H1 (cell line): ENCODE results near the gene SRRT. TPM values are rescaled to one million over a fixed set of nuclear protein-coding genes. Genes with fewer than 3 reads are reported as not detected.
A peak's percentile ranks its signal among the peaks of the same experiment; 100 is the strongest.

ENCODE experiments used
- CTCF ChIA-PET: fragments of 300-600 bp; sonication (Branson Sonifier 250); formaldehyde crosslinking; loops from one replicate; lab custom pipeline; 2021; ENCODE audit not compliant: partially characterized antibody; lab: Charles Lee
- POLR2A ChIA-PET: fragments of 300-600 bp; sonication (Branson Sonifier 250); formaldehyde crosslinking; loops from one replicate; lab custom pipeline; 2021; ENCODE audit warnings: inconsistent platforms; ENCODE audit not compliant: partially characterized antibody; lab: Charles Lee
- DNase-seq, 2 experiments: peaks; one replicate each; pipeline versions ENCODE4 v3.0.0 to v3.0.0-alpha.2; 2010 to 2022; ENCODE audit warnings: low spot score in 2 of 2, low read depth in 1 of 2, mixed read lengths in 1 of 2
- FAIRE-seq: peaks from 2 replicates; lab custom pipeline; 2011; peaks lifted over from hg19 to GRCh38; lab: Jason Lieb, UNC
- H2AFZ ChIP-seq: 2 replicates; pipeline ENCODE4 v1.8.1; 2012; ENCODE audit warnings: low read length, inconsistent platforms
- H2AK5ac ChIP-seq: 2 replicates; pipeline ENCODE4 v1.6.1; 2013; ENCODE audit warnings: low read depth, low read length
- H2BK120ac ChIP-seq: replicated peaks from 2 replicates; pipeline ENCODE3; 2013; ENCODE audit warnings: low read depth, low read length, inconsistent platforms
- H2BK12ac ChIP-seq: 2 replicates; pipeline ENCODE4 v1.6.1; 2013; ENCODE audit warnings: low read depth, low read length
- H2BK15ac ChIP-seq: 2 replicates; pipeline ENCODE4 v1.6.1; 2013; ENCODE audit warnings: low read length
- H2BK20ac ChIP-seq: 2 replicates; pipeline ENCODE4 v1.6.1; 2013; ENCODE audit warnings: low read length
- H2BK5ac ChIP-seq: 2 replicates; pipeline ENCODE4 v1.6.1; 2013; ENCODE audit warnings: low read depth, low read length
- H3K14ac ChIP-seq: 2 replicates; pipeline ENCODE4 v1.6.1; 2013; ENCODE audit warnings: inconsistent platforms; ENCODE audit not compliant: insufficient read length
- H3K18ac ChIP-seq: 2 replicates; pipeline ENCODE4 v1.6.1; 2013; ENCODE audit warnings: low read length; ENCODE audit errors: extremely low read depth
- H3K23ac ChIP-seq: 2 replicates; pipeline ENCODE4 v1.6.1; 2013; ENCODE audit warnings: inconsistent platforms; ENCODE audit not compliant: insufficient read length
- H3K23me2 ChIP-seq: 2 replicates; pipeline ENCODE4 v1.6.1; 2013; ENCODE audit warnings: low read depth, low read length
- H3K27ac ChIP-seq: 2 replicates; pipeline ENCODE4 v1.6.1; 2011; ENCODE audit warnings: low read depth, low read length, inconsistent platforms
- H3K27me3 ChIP-seq, 4 experiments: replicated peaks in 1 of 4; 1 replicate in 1 of 4; 2 replicates in 3 of 4; pipeline versions ENCODE4 v1.6.1 to v1.8.1; 2011 to 2013; ENCODE audit warnings: low read length in 3 of 4, mild to moderate bottlenecking in 3 of 4, inconsistent platforms in 2 of 4, mixed read lengths in 2 of 4, moderate library complexity in 1 of 4; ENCODE audit not compliant: control insufficient read depth in 3 of 4, insufficient read depth in 3 of 4; ENCODE audit errors: extremely low read depth in 1 of 4
- H3K36me3 ChIP-seq, 4 experiments: 2 replicates each; pipeline versions ENCODE4 v1.6.1 to v1.8.1; 2011 to 2013; ENCODE audit warnings: mild to moderate bottlenecking in 4 of 4, low read length in 3 of 4, moderate library complexity in 2 of 4, control low read depth in 1 of 4, inconsistent platforms in 1 of 4; ENCODE audit not compliant: insufficient read depth in 4 of 4, control insufficient read depth in 2 of 4
- H3K4ac ChIP-seq: replicated peaks from 2 replicates; pipeline ENCODE3; 2013; ENCODE audit warnings: low read length, low read depth, mixed read lengths, inconsistent platforms; ENCODE audit not compliant: insufficient read length
- H3K4me1 ChIP-seq, 4 experiments: replicated peaks in 1 of 4; 1 replicate in 1 of 4; 2 replicates in 3 of 4; pipeline versions ENCODE4 v1.6.1 to v1.8.1; 2011 to 2013; ENCODE audit warnings: low read length in 3 of 4, inconsistent platforms in 2 of 4, mixed read lengths in 1 of 4; ENCODE audit not compliant: insufficient read depth in 4 of 4, control insufficient read depth in 3 of 4
- H3K4me2 ChIP-seq, 2 experiments: 2 replicates each; pipeline versions ENCODE4 v1.6.1 to v1.8.1; 2011 to 2013; ENCODE audit warnings: low read depth in 2 of 2, low read length in 2 of 2, control low read depth in 1 of 2, inconsistent platforms in 1 of 2, mild to moderate bottlenecking in 1 of 2; ENCODE audit not compliant: insufficient read depth in 1 of 2
- H3K4me3 ChIP-seq, 4 experiments: fragments of 200-600, 300-600 bp in 1 of 4; sonication (generic), shearing (Covaris generic), sonication (Bioruptor Twin) in 1 of 4; 2 replicates each; pipeline versions ENCODE4 v1.5.1 to v1.8.1; 2011 to 2016; ENCODE audit warnings: low read length in 4 of 4, low read depth in 3 of 4, control low read depth in 2 of 4, inconsistent platforms in 2 of 4, mild to moderate bottlenecking in 2 of 4, mixed read lengths in 1 of 4, moderate library complexity in 1 of 4; ENCODE audit not compliant: insufficient read depth in 2 of 4; ENCODE audit errors: extremely low read depth in 1 of 4
- H3K56ac ChIP-seq: replicated peaks from 2 replicates; pipeline ENCODE3; 2013; ENCODE audit warnings: low read depth, mild to moderate bottlenecking, mixed read lengths, low read length, inconsistent platforms; ENCODE audit not compliant: insufficient read length
- H3K79me1 ChIP-seq: 2 replicates; pipeline ENCODE4 v1.6.1; 2013; ENCODE audit warnings: low read depth, low read length, control low read depth
- H3K79me2 ChIP-seq, 2 experiments: 2 replicates each; pipeline versions ENCODE4 v1.6.1 to v1.8.1; 2012 to 2013; ENCODE audit warnings: low read length in 2 of 2, mild to moderate bottlenecking in 2 of 2, inconsistent platforms in 1 of 2; ENCODE audit not compliant: insufficient read depth in 2 of 2, control insufficient read depth in 1 of 2
- H3K9ac ChIP-seq, 4 experiments: replicated peaks in 1 of 4; 1 replicate in 1 of 4; 2 replicates in 3 of 4; pipeline versions ENCODE4 v1.6.1 to v1.8.1; 2011 to 2013; ENCODE audit warnings: low read depth in 3 of 4, low read length in 3 of 4, control low read depth in 2 of 4, mild to moderate bottlenecking in 2 of 4, moderate library complexity in 2 of 4, inconsistent platforms in 1 of 4; ENCODE audit errors: extremely low read depth in 1 of 4
- H3K9me3 ChIP-seq, 2 experiments: 2 replicates each; pipeline versions ENCODE4 v1.6.1 to v1.8.1; 2012 to 2013; ENCODE audit warnings: mild to moderate bottlenecking in 2 of 2, moderate library complexity in 2 of 2, control low read depth in 1 of 2, inconsistent platforms in 1 of 2, low read depth in 1 of 2, low read length in 1 of 2, mixed read lengths in 1 of 2; ENCODE audit not compliant: insufficient read depth in 2 of 2
- H4K20me1 ChIP-seq, 2 experiments: replicated peaks in 1 of 2; 2 replicates each; pipeline versions ENCODE3 to v1.8.1; 2011 to 2013; ENCODE audit warnings: inconsistent platforms in 2 of 2, low read length in 2 of 2, mild to moderate bottlenecking in 1 of 2; ENCODE audit not compliant: insufficient read depth in 2 of 2, control insufficient read depth in 1 of 2
- H4K5ac ChIP-seq: 2 replicates; pipeline ENCODE4 v1.6.1; 2013; ENCODE audit warnings: low read length, low read depth, mixed read lengths, inconsistent platforms; ENCODE audit not compliant: insufficient read length
- H4K8ac ChIP-seq: 2 replicates; pipeline ENCODE4 v1.8.0; 2013; ENCODE audit warnings: mild to moderate bottlenecking, moderate library complexity, low read length, inconsistent platforms; ENCODE audit not compliant: insufficient read depth; ENCODE audit errors: extremely low read depth
- H4K91ac ChIP-seq: replicated peaks from 2 replicates; pipeline ENCODE3; 2013; ENCODE audit warnings: low read length, mixed read lengths, inconsistent platforms; ENCODE audit not compliant: insufficient read length
- CHD2 ChIP-seq: IDR thresholded peaks from 2 replicates; pipeline ENCODE4 v1.6.1; 2012; ENCODE audit warnings: low read length, improper control_type of control experiment
- EP300 ChIP-seq, 2 experiments: IDR thresholded peaks; 1 replicate in 1 of 2; 2 replicates in 1 of 2; pipeline ENCODE4 v1.6.1; 2011 to 2012; ENCODE audit warnings: low read depth in 2 of 2, low read length in 2 of 2, mild to moderate bottlenecking in 2 of 2, borderline replicate concordance in 1 of 2, inconsistent platforms in 1 of 2, moderate library complexity in 1 of 2
- FOSL1 ChIP-seq: IDR thresholded peaks from 2 replicates; pipeline ENCODE4 v1.6.1; 2011; ENCODE audit warnings: mild to moderate bottlenecking, low read depth, low read length, moderate library complexity; ENCODE audit not compliant: insufficient read depth
- KDM5A ChIP-seq: fragments of 200-600 bp; IDR thresholded peaks from 2 replicates; pipeline ENCODE4 v1.7.1; 2012; ENCODE audit warnings: mild to moderate bottlenecking, low read length, inconsistent platforms, mixed read lengths
- MAFK ChIP-seq: IDR thresholded peaks from 2 replicates; pipeline ENCODE4 v1.6.1; 2012; ENCODE audit warnings: low read depth, mild to moderate bottlenecking, improper control_type of control experiment, low read length
- MAX ChIP-seq: IDR thresholded peaks from 2 replicates; pipeline ENCODE4 v1.6.1; 2012; ENCODE audit warnings: inconsistent platforms
- POLR2AphosphoS5 ChIP-seq: IDR thresholded peaks from 2 replicates; pipeline ENCODE4 v1.6.1; 2011; ENCODE audit warnings: low read depth, low read length
- RAD21 ChIP-seq, 2 experiments: IDR thresholded peaks in 1 of 2; conservative IDR thresholded peaks in 1 of 2; 2 replicates each; pipeline ENCODE4 v1.6.1; 2011; ENCODE audit warnings: low read depth in 2 of 2, low read length in 2 of 2, improper control_type of control experiment in 1 of 2, inconsistent platforms in 1 of 2, mild to moderate bottlenecking in 1 of 2, moderate library complexity in 1 of 2
- RXRA ChIP-seq: IDR thresholded peaks from 2 replicates; pipeline ENCODE4 v1.6.1; 2011; ENCODE audit warnings: low read depth, mild to moderate bottlenecking, low read length, moderate library complexity; ENCODE audit not compliant: insufficient read depth
- SP1 ChIP-seq: IDR thresholded peaks from 2 replicates; pipeline ENCODE4 v1.6.1; 2011; ENCODE audit warnings: low read depth, low read length
- SP2 ChIP-seq: IDR thresholded peaks from 2 replicates; pipeline ENCODE4 v1.6.1; 2012; ENCODE audit warnings: mild to moderate bottlenecking, low read length, inconsistent platforms
- TEAD4 ChIP-seq: IDR thresholded peaks from 2 replicates; pipeline ENCODE4 v1.6.1; 2012; ENCODE audit warnings: low read depth, low read length, inconsistent platforms, mixed read lengths
- ZNF274 ChIP-seq: IDR thresholded peaks from 2 replicates; pipeline ENCODE4 v1.7.0; 2012; ENCODE audit warnings: low read length, borderline replicate concordance; ENCODE audit errors: extremely low read depth
- WGBS, 2 experiments: shearing (Covaris generic) in 1 of 2; methylation state at CpG; one replicate each; pipeline versions ENCODE4 v1.1.6 to v1.1.7; 2013 to 2015; ENCODE audit warnings: low lambda C conversion rate in 2 of 2, mixed read lengths in 2 of 2, inconsistent platforms in 1 of 2, low coverage in 1 of 2, missing lambda C conversion rate in 1 of 2; ENCODE audit not compliant: insufficient replicate concordance in 2 of 2, insufficient coverage in 1 of 2, insufficient read length in 1 of 2; ENCODE audit errors: extremely low coverage in 1 of 2, missing lambda C conversion rate in 1 of 2; 5-methylcytosine and 5-hydroxymethylcytosine counted together
- polyA plus RNA-seq, 7 experiments: library from polyadenylated mRNA; depleted of rRNA in 3 of 7; stranded (reverse) in 5 of 7; unstranded in 2 of 7; fragments of >200 nt in 5 of 7; fragments of 200-250 nt in 2 of 7; gene quantifications; 1 replicate in 5 of 7; 2 replicates in 1 of 7; 4 replicates in 1 of 7; pipeline versions ENCODE4 v1.2.1 to v1.2.3, GENCODE V29; 2011 to 2013; ENCODE audit warnings: missing spikeins in 2 of 7, mixed read lengths in 2 of 7
- total RNA-seq: library from RNA; stranded (reverse); fragmentation: NEBNext Ultra II Directional; extraction: Animal tissue kit (Norgen Biotek cat#: 25700); gene quantifications from 2 replicates; pipeline ENCODE4 v1.2.1, GENCODE V29; 2021

SRRT gene
- total and polyA plus RNA-seq, 2 of the 8 experiments (the other 6 are each of a cell fraction or from before 2014, with no cell fraction given) = 66.7 to 237 TPM

GRCh38 chr7:100866729-100867039 lies 8.2 kb upstream of the SRRT start:
- Histone ChIP-seq H2AFZ (no peak overlapping the region), H3K56ac (peak overlapping the region; percentile 86), H4K5ac (peak overlapping the region; percentile 39), H2BK5ac (peak overlapping the region; percentile 94), H2BK12ac (peak overlapping the region; percentile 97; the same call in 1 of the 2 replicates), H3K14ac (no peak overlapping the region), H2AK5ac (peak overlapping the region; percentile 98), H4K8ac (no peak overlapping the region), H3K23me2 (peaks cover 6% of the 10 kb centered on the region; the same call in 1 of the 2 replicates), H3K27me3 (no peaks in the 10 kb centered on the region), H3K23ac (no peak overlapping the region), H3K4me1 (peaks cover 2 to 16% (median 11%) of the 10 kb centered on the region in 4 experiments), H2BK20ac (no peak overlapping the region), H2BK120ac (peak overlapping the region; percentile 9), H2BK15ac (peak overlapping the region; percentile 92; the same call in 1 of the 2 replicates), H3K4me3 (peak overlapping the region in 3 of 4 experiments; percentile 68 to 93 (median 89); a peak in 5 of 8 replicates), H3K79me1 (peaks cover 7% of the 10 kb centered on the region; the same call in 1 of the 2 replicates), H3K27ac (peak overlapping the region; percentile 94), H3K79me2 (peaks cover 0 to 18% of the 10 kb centered on the region in 2 experiments; a peak in 3 of 4 replicates), H4K20me1 (no peaks in the 10 kb centered on the region), H3K9me3 (no peaks in the 10 kb centered on the region), H3K36me3 (peaks cover 14 to 24% (median 18%) of the 10 kb centered on the region in 4 experiments), H3K18ac (peak overlapping the region; percentile 83), H3K4ac (peak overlapping the region; percentile 71), H3K4me2 (peak overlapping the region; percentile 73 to 91), H4K91ac (peak overlapping the region; percentile 96), H3K9ac (peak overlapping the region in 3 of 4 experiments; percentile 39 to 91 (median 91); a peak in 4 of 7 replicates)
- FAIRE-seq (no peak), DNase-seq (peak in 1 of 2 experiments; percentile 60)
- POLR2A ChIA-PET = interaction anchor here (0.8 to 15.1 kb wide), 11 partner anchors 8 to 161 kb away, joined by 3 to 313 read pairs (median 4); partner anchors contain the start of genes POP7, SLC12A9, SRRT and UFSP1
- WGBS, 2 experiments = 64% methylated on average over 5 of the region's 5 CpGs; no CpG with 5 or more reads in 1 of the 2 experiments
- CTCF ChIA-PET = interaction anchor here (0.9 kb wide), 1 partner anchor 15 kb away, joined by 3 read pairs; no protein-coding TSS in a partner anchor
- TF ChIP-seq CHD2 (no peak), MAFK (no peak), SP1 (no peak), POLR2AphosphoS5 (no peak; the same call in 1 of the 2 replicates), TEAD4 (no peak), RXRA (no peak), RAD21 (IDR thresholded peaks at IDR 0.05 in 1 of 2, conservative IDR thresholded peaks at IDR 0.05 in 1 of 2; ENCODE audit: low read depth in 2 of 2, low read length in 2 of 2) (no peak), SP2 (no peak), FOSL1 (no peak), KDM5A (no peak), EP300 (IDR thresholded peaks at IDR 0.05; ENCODE audit: borderline replicate concordance in 1 of 2, low read depth in 2 of 2, low read length in 2 of 2) (no peak), ZNF274 (no peak), MAX (no peak)
